G401.6 (cell line): ENCODE results near the gene COL20A1.
"Not testable (repeated sequence)": the region's sequence is repeated elsewhere in the genome, so short reads cannot be mapped to it uniquely, and the experiment has no call there.

Source experiments
- FAIRE-seq: peaks from 2 replicates; lab custom pipeline; 2012; peaks lifted over from hg19 to GRCh38; lab: Jason Lieb, UNC

COL20A1 gene

DNA sequence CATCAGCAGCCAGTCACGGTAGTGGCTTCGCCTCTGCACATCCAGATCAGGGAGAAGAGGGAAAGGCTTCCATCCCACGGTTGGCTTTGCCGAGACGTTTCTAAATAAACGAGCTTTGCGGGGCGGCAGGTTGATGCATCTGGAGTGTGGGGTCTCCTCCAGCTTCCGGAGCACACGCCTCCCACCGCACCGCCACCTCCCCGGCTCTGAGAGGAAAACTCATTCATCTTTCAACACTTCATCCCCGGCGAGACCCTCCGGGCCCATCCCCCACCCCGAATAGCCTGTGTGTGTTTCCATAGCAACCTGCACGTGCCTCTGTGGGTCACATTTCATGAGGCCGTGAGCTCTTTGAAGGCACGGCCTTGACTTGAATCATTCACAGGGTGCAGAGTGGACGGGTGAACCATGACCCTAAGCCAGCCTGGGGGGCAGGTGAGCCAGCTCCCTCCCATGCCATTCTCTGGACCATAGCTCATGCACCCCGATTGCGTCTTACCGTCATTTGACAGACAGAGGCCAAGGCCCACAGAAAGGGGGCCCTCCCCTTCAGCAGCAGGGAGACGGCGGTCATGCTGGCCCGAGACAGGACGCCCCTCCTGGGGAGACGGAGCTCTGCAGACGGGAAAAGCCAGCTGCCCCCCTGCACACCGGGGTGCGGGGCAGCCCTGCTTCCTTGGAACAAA is 84.4 kb downstream of the COL20A1 start:
- no peak for FAIRE-seq

- FAIRE-seq = no peak
Observed at GRCh38 chr20:63377951-63378381, 85.0 kb downstream of the COL20A1 start.

DNA sequence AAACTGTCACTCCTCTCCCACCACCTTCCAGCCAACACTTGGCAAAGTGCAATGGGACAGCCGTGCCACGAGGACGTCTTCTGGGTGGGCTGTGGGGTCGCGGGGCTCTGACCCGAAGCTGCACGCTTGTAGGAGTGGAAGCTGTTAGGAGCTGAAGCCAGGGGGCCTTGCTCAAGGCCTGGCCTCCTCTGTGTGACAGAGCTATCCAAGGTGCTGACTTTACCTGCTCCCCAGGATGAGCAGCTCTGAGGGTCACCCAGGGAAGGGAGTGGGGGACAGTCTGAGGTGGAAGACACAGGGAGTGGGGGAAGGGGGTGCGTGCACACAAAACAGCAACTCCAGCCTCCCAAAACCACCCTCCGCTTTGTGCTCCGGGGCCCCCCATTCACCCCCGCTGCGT is 85.6 kb downstream of the COL20A1 start:
- no peak for FAIRE-seq

DNA sequence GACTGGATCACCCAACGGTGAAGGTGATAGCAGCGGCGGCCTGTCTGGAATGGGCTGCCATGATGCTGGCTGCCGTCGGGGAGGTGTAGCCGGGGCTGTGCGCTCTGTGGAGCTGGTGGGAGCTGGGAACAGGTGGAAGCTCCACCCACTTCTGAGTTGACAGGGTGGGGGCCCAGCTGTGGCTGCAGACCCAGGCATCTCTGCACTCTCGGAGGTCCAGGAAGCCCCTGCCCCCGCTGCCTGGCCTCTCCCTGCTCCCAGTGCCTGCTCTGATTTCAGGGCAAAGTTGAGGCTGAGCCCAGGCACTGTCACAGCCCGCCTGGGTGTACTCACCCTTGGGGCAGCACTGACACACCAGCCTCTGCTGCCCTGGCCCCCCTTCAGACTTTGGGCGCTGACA is 86.3 kb downstream of the COL20A1 start:
- FAIRE-seq = no peak

DNA sequence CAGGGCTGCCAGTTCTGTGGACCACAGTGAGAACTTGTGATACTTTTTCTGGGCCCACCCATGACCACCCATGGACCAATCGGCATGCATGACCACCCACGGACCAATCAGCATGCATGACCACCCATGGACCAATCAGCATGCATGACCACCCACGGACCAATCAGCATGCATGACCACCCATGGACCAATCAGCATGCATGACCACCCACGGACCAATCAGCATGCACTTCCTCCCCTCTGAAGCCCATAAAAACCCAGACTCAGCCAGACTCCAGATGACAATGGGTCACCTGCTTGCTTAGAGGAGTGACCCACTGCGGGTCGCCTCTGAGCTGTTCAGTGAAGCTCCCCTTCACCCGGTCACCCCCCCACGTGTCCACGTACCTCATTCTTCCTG is 86.9 kb downstream of the COL20A1 start:
- FAIRE-seq = not testable (repeated sequence)

DNA sequence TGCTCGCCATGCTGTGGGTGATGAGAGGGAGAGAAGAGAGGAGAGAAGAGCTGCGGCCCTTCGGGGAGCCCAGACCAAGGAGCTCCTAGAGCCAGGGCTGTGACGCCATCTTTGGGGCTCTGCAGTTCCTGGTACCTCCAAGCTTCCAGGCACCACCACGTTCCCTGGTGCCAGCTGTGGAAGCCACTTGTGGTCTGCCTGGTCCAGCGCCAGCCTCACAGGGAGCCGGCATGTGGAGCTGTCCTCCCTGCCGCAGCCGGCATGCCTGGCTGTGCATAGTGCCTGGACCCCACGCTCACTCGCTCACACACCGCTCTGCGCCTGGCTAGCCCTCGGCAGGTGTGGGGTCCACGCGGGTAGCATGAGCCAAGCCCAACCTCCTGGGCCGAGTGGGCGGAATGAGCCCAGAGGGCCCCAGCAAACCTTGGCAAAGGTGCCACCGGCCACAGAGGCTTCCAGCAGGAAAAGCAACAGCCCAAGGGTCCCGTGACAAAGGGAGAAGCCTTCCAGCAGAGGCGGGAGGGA is 87.4 kb downstream of the COL20A1 start:
- no peak for FAIRE-seq

DNA sequence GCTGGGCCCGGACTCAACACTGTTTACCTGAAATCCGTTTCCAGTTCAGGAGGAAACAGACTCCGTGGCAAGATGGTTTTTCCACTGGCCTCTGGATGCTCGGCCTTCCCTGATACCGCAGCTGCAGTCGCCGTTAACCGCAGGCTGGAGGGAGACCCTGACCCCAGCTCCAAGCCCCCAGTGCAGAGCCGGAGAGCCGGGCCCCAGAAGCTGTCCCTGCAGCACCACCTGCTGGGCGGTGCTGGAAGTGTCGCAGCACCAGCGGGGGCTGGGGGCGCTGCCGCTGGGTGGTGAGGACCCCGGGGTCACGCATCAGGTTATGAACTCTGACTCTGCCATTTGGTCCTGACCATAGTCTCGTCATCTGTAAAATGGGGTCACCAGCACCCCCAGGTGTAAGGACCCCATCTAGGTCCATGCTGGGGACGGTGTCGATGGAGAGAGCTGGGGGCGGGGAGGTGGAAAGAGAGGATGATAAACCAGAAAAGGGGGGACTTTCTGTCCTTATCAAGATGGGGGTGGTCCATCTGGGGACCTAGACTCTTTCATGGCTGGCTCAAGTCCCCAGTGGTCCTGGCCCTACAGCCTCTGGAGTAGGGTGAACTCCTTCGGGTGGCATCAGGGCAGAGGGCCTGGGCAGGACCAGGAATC is 88.9 kb downstream of the COL20A1 start:
- no peak for FAIRE-seq

GRCh38 chr20:63382551-63383300 is 89.7 kb downstream of the COL20A1 start:
- no peak for FAIRE-seq

- no peak for FAIRE-seq
Observed at GRCh38 chr20:63383556-63383955, 90.6 kb downstream of the COL20A1 start.

DNA sequence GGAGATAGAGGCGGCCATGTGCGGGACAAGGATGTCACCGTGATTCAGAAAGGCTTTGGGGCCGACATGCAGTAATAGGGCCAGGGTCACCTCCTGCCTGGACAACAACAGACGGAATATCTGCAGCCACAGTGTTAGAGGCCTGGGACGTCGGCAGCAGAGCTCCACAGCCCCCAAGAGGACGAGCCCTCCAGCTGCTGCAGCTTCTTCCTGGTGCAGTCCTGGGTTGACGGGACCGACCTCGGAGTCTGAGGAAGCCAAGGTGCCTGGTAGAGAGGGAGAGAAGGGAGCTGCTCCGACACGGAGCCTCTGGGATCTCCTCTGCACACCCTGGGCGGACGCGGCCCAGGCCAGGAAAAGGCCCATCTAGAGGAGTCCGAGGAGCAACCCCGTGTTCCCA is 91.3 kb downstream of the COL20A1 start:
- no peak for FAIRE-seq
